Mammary epithelial cell (primary cell): Measurements from ENCODE around the gene S100B.

Experiments
- CTCF ChIP-seq, 2 donors: IDR thresholded peaks in 1 of 2; conservative IDR thresholded peaks in 1 of 2; 2 replicates each; pipeline ENCODE4 v1.5.1; 2011 to 2012; ENCODE audit warnings: inconsistent platforms in 2 of 2, low read length in 2 of 2, mild to moderate bottlenecking in 2 of 2, control low read depth in 1 of 2, low read depth in 1 of 2; ENCODE audit not compliant: insufficient read depth in 1 of 2; ENCODE audit errors: extremely low read depth in 1 of 2
- EZH2 ChIP-seq: IDR thresholded peaks from 2 replicates; pipeline ENCODE4 v1.6.1; 2012; ENCODE audit warnings: low read length, inconsistent platforms, borderline replicate concordance

- TF ChIP-seq EZH2 (no peak), CTCF (conservative IDR thresholded peaks at IDR 0.05 in 1 of 2, IDR thresholded peaks at IDR 0.05 in 1 of 2; ENCODE audit: extremely low read depth in 1 of 2, insufficient read depth in 1 of 2, low read depth in 1 of 2, low read length in 2 of 2) (no peak)
These were observed 52.0 kb downstream of the S100B start for GRCh38 chr21:46552865-46553379.
